Measurements from ENCODE around the gene SNX2. TPM values are rescaled to one million over a fixed set of nuclear protein-coding genes. Genes with fewer than 3 reads are reported as not detected.
"Not testable (repeated sequence)": the region's sequence is repeated elsewhere in the genome, so short reads cannot be mapped to it uniquely, and the experiment has no call there.

The SNX2 gene
- total RNA-seq, 2 donors from 2014 or later, result 14.8 to 34.0 TPM

- no peak for DNase-seq
- no peaks in the 10 kb centered on the region for H3K9me3 ChIP-seq
- H3K4me3 ChIP-seq, result no peak overlapping the region
- no peak for ATAC-seq
- WGBS, 2 donors, result 82 to 93% methylated on average over 4 of the region's 4 CpGs
- no peaks in the 10 kb centered on the region for H3K36me3 ChIP-seq (replicated peaks in 1 of 2; ENCODE audit: insufficient read depth in 1 of 2, low read depth in 2 of 2)
- intact Hi-C loops (cut with DNase I), result no loop called here
- H3K27ac ChIP-seq, result no peak overlapping the region
- H3K4me1 ChIP-seq, result no peaks in the 10 kb centered on the region
- TF ChIP-seq POLR2A (IDR thresholded peaks at IDR 0.05), result no peak
- TF ChIP-seq CTCF (IDR thresholded peaks at IDR 0.05), result no peak
- H3K27me3 ChIP-seq, result no peaks in the 10 kb centered on the region
Observed at GRCh38 chr5:122757285-122757684, 17.6 kb upstream of the SNX2 start.

GRCh38 chr5:122759241-122760070 lies 15.4 kb upstream of the SNX2 start:
- DNase-seq, result no peak
- no peak for TF ChIP-seq CTCF (IDR thresholded peaks at IDR 0.05)
- no peak for TF ChIP-seq POLR2A (IDR thresholded peaks at IDR 0.05)
- H3K4me1 ChIP-seq, result no peaks in the 10 kb centered on the region
- intact Hi-C loops (cut with DNase I), result no loop called here
- no peak for ATAC-seq
- no peaks in the 10 kb centered on the region for H3K27me3 ChIP-seq
- H3K4me3 ChIP-seq, result no peak overlapping the region
- H3K9me3 ChIP-seq, result no peaks in the 10 kb centered on the region
- H3K36me3 ChIP-seq (replicated peaks in 1 of 2; ENCODE audit: insufficient read depth in 1 of 2, low read depth in 2 of 2), result no peaks in the 10 kb centered on the region
- H3K27ac ChIP-seq, result no peak overlapping the region
- WGBS, 2 donors, result 62 to 73% methylated on average over 9 of the region's 9 CpGs

- WGBS, 2 donors, result 68 to 93% methylated on average over 2 of the region's 2 CpGs
- no peak for ATAC-seq
- TF ChIP-seq POLR2A (IDR thresholded peaks at IDR 0.05) (no peak), CTCF (IDR thresholded peaks at IDR 0.05) (no peak)
- no peaks in the 10 kb centered on the region for H3K36me3 ChIP-seq (replicated peaks in 1 of 2; ENCODE audit: insufficient read depth in 1 of 2, low read depth in 2 of 2)
- H3K9me3 ChIP-seq, result no peaks in the 10 kb centered on the region
- no peak overlapping the region for H3K4me3 ChIP-seq
- intact Hi-C loops (cut with DNase I), result no loop called here
- no peak overlapping the region for H3K27ac ChIP-seq
- no peaks in the 10 kb centered on the region for H3K4me1 ChIP-seq
- H3K27me3 ChIP-seq, result no peaks in the 10 kb centered on the region
- DNase-seq, result no peak
Observed at GRCh38 chr5:122760236-122760635, 14.6 kb upstream of the SNX2 start.

DNA sequence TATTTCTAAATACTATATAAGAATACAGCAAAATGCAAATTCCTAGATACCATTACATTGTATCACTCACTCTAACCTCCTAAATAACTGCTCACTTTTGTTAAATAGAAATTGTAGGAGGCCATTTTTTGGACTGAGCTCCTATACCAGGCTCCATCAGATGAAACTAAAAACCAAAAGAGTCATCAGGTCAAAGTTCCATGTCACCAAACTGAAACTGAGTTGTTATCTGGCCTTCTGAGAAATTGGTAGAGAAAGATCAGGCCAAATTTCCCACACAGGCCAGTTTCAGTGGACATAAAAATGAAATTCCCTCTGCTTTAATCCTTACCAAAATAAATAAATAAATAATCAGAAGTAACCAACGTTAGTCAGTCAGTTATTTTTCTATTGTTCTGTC lies 13.8 kb upstream of the SNX2 start:
- intact Hi-C loops (cut with DNase I), result no loop called here
- Histone ChIP-seq H3K27me3 (no peaks in the 10 kb centered on the region), H3K9me3 (no peaks in the 10 kb centered on the region), H3K36me3 (replicated peaks in 1 of 2; ENCODE audit: insufficient read depth in 1 of 2, low read depth in 2 of 2) (no peaks in the 10 kb centered on the region), H3K4me1 (no peaks in the 10 kb centered on the region), H3K4me3 (no peak overlapping the region), H3K27ac (no peak overlapping the region)
- 34 to 44% methylated on average over 1 of the region's 1 CpG for WGBS, 2 donors
- ATAC-seq (no peak), DNase-seq (no peak)
- TF ChIP-seq CTCF (IDR thresholded peaks at IDR 0.05) (no peak), POLR2A (IDR thresholded peaks at IDR 0.05) (no peak)

DNA sequence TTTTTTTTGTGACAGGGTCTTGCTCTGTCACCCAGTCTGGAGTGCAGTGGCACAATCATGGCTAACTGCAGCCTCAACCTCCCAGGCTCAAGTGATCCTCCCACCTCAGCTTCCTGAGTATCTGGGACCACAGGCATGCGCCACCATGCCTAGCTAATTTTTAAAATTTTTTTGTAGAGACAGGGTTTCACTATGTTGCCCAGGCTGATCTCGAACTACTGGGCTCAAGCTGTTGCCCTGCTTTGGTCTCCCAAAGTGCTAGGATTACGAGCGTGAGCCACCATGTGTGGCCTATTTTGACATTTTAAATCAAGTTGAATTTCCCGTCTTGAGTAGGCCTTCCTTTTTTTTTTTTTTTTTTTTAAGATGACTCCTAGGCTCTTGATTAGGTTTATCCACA lies 13.0 kb upstream of the SNX2 start:
- 89 to 91% methylated on average over 5 of the region's 5 CpGs for WGBS, 2 donors
- DNase-seq; H3K27me3 ChIP-seq; ATAC-seq; H3K27ac ChIP-seq; H3K36me3 ChIP-seq (replicated peaks in 1 of 2; ENCODE audit: insufficient read depth in 1 of 2, low read depth in 2 of 2); H3K4me1 ChIP-seq; H3K4me3 ChIP-seq; H3K9me3 ChIP-seq; intact Hi-C loops (cut with DNase I): not testable (repeated sequence)
